IPS-NIHi11 (cell line): ENCODE measurements around the gene SOX13.
A peak's percentile ranks its signal among the peaks of the same experiment; 100 is the strongest.
"Not testable (repeated sequence)": the region's sequence is repeated elsewhere in the genome, so short reads cannot be mapped to it uniquely, and the experiment has no call there.

Experiments used
- DNase-seq: peaks from one replicate; pipeline ENCODE4 v3.0.0; 2012; ENCODE audit warnings: mixed read lengths, low spot score

Gene SOX13

GRCh38 chr1:204072931-204073836, at the start of gene SOX13:
TSS of gene SOX13 (plus strand) at chr1:204073115. CDS start at chr1:204112916, 39,801 bp downstream.
- peak; percentile 92 for DNase-seq

- no peak for DNase-seq
Observed at GRCh38 chr1:204025917-204026707, 46.8 kb upstream of the SOX13 start.

GRCh38 chr1:204027446-204027845, 45.5 kb upstream of the SOX13 start:
- no peak for DNase-seq

GRCh38 chr1:204029016-204029415, 43.9 kb upstream of the SOX13 start:
- no peak for DNase-seq

GRCh38 chr1:204031098-204031710, 41.7 kb upstream of the SOX13 start:
- no peak for DNase-seq

GRCh38 chr1:204032642-204033235, 40.2 kb upstream of the SOX13 start:
- no peak for DNase-seq

GRCh38 chr1:204033306-204033705, 39.6 kb upstream of the SOX13 start:
- no peak for DNase-seq

GRCh38 chr1:204036882-204037655, 35.8 kb upstream of the SOX13 start:
- DNase-seq, result no peak

- no peak for DNase-seq
Observed at GRCh38 chr1:204041232-204041767, 31.6 kb upstream of the SOX13 start.

GRCh38 chr1:204041803-204042505, 31.0 kb upstream of the SOX13 start:
- DNase-seq, result no peak

- DNase-seq, result no peak
Observed at GRCh38 chr1:204042516-204042915, 30.4 kb upstream of the SOX13 start.

GRCh38 chr1:204043680-204044079, 29.2 kb upstream of the SOX13 start:
- DNase-seq, result no peak

GRCh38 chr1:204044448-204044847, 28.5 kb upstream of the SOX13 start:
- DNase-seq, result no peak

- no peak for DNase-seq
Observed at GRCh38 chr1:204045430-204045829, 27.5 kb upstream of the SOX13 start.

GRCh38 chr1:204046346-204046745, 26.6 kb upstream of the SOX13 start:
- DNase-seq, result no peak

- DNase-seq, result not testable (repeated sequence)
Observed at GRCh38 chr1:204048796-204049195, 24.1 kb upstream of the SOX13 start.

- no peak for DNase-seq
Observed at GRCh38 chr1:204051258-204051657, 21.7 kb upstream of the SOX13 start.

GRCh38 chr1:204051718-204052117, 21.2 kb upstream of the SOX13 start:
- DNase-seq, result no peak

- no peak for DNase-seq
Observed at GRCh38 chr1:204053893-204054292, 19.0 kb upstream of the SOX13 start.

- no peak for DNase-seq
Observed at GRCh38 chr1:204059970-204060369, 12.9 kb upstream of the SOX13 start.
